GM18870 (cell line): ENCODE data around the gene ACOT7.

ENCODE experiments used
- ATAC-seq: cut with Tn5 transposase; IDR thresholded peaks from one replicate; pipeline ENCODE4 v1.9.1; 2021; ENCODE audit warnings: moderate library complexity; ENCODE audit not compliant: unreplicated experiment

The ACOT7 gene

DNA sequence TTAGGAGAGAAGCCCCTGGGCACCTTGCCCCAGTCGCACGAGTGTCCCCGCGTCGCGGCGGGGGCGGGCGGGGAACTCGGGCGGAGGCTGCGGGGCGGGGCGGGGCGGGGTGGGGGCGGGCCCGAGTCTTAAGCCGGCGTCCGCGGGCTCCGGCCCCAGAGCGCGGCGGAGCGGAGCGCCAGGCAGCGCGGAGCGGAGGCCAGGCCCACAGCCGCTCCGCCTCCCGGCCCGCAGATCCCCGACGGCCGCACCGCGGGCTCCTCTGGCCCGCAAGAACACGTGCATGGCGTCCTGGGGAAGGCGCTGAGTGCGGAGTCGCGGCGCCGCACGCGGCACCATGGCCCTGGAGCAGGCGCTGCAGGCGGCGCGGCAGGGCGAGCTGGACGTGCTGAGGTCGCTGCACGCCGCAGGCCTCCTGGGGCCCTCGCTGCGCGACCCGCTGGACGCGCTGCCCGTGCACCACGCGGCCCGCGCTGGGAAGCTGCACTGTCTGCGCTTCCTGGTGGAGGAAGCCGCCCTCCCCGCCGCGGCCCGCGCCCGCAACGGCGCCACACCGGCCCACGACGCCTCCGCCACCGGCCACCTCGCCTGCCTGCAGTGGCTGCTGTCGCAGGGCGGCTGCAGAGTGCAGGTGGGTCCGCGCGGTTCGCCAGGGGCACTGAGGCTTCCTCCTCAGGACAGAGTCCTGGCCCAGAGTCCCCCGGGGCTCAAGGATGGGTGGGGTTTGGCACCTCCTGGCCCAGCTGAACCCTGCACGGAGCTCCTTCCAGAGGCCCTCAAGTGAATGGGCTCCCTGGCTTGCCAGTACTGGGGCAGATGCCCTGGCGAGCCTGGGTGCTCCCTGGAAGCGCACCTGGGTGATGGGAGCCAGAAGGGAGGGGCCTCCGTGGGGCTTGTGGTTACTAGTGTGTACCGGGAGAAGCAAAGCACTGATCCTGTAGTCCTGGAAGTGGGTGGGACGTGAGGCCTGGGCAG lies 31.3 kb upstream of the ACOT7 start, which contains the start of gene ESPN:
ESPN (plus strand) TSS at position 158 of the 975 bp plus-strand sequence; CDS start at position 338, 180 bp downstream.
- no peak for ATAC-seq

- no peak for ATAC-seq
Measured at GRCh38 chr1:6424000-6424565, 30.5 kb upstream of the ACOT7 start.

GRCh38 chr1:6423321-6423999 lies 29.9 kb upstream of the ACOT7 start:
- ATAC-seq = no peak

GRCh38 chr1:6421266-6421665 lies 27.7 kb upstream of the ACOT7 start:
- no peak for ATAC-seq

DNA sequence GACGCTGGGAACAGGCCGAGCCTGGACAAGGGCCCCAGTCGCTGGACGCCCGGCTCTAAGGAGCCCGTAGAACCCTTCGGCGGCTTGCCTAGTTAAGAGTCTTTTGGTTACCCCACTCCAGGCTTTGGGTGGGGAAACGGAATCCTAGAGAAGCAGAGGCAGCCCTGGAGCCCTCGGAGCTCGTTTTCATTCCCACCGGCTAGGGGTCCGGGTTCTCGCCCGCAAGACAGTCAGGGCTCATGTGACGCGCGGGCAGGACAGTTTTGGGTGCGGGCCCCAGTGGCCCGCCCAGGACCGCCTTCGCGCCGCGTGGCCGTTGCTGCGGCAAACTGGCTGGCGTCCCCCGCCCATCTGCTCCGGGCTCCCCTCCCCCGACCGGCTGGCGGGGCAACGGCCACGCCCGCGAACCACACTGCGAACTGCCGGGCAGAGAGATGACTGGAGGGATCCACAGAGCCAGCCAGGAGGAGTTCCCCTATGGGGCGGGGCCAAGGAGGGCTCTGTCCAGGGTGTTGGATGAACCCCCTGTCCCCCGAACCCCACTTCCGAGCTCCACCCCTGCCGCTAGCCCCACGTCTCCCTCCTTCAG lies 27.0 kb upstream of the ACOT7 start:
- no peak for ATAC-seq

DNA sequence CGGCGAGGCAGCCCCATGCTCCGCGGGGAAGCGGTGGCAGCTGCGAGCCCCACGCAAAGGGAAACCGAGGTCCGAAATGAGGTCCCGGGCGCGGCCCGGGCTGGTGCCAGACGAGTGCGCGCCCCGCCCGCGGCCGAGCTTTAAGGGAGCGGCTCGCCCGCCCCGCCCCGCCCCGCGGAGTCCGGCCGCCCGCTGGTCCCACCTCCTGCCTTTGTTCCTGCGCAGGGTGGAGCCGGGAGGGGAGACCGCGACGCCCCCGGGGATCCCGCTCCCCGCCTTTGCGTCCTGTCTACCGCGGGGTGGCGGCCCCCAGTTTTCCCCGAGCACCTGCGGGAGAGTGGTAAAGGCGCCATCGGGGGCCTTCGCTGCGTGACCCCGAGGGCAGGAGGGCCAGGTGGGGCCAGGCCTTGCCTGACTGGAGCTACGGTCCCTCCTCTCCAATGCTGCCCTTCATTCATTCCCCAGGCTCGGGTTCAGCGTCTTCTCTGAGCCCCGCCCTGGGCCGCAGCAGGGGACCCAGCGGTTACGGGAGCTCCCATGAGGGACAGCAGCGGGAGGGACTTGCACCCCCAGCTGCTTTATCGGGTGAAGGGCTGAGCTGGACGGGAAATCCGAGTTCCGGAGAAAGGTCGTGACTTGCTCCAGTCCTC lies 26.4 kb upstream of the ACOT7 start, which contains the start of gene HES2:
HES2 (minus strand) TSS at position 116 of the 650 bp plus-strand sequence; CDS start at position 17, 99 bp downstream.
- no peak for ATAC-seq

DNA sequence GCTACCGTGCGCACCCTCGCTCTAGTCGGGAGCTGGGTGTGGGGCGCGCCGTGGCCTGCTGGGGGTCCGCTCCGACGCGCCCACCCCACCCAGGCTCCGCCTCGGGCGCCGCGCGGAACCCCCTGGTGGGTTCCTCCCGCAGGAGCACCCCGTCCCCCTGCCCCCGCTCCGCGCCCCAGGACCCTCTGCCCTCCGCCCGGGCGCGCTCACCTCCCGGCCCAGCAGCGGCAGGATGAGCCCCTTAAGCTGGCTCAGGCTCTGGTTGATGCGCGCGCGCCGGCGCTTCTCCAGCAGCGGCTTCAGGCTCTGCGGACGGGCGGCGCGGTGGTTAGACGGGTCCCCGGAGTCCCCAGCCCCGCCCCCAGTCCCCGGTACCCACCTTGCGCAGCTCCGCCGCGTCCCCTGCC lies 25.8 kb upstream of the ACOT7 start:
- ATAC-seq = no peak

- ATAC-seq = no peak
Measured at GRCh38 chr1:6418668-6419396, 25.3 kb upstream of the ACOT7 start.

DNA sequence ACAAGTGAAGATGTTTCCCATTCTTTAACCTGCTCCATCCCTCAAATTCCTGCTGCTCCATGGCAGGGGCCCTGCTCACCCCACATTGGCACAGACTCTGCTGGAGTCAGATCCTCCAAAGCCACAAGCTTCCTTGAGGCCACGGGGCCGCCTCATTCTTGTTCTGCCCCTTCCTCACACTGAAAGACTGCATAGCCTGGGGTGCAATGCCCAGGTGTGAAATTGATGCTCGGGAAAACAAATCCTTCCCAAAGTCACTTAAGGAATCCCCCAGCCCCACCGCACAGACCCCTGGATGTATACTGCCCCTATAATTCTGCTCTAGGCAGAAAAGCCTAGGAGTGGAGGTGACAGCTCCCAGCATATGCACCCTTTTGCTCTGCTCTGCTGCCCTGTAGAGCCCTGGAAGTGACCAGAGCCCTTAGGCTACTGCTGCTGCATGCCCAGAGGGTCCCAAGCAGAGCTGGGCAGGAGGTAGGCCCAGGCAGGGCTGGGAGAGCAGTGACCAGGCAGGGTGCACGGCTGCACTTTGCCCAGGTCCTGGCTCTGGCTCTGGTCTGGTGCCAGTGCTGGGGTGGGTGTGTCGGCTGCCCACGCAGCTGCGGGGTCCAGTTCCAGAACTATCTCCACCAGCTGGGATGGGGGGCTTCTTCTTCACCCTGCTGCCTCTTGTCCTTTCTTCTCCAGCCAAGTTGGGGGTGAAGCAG lies 24.5 kb upstream of the ACOT7 start:
- ATAC-seq = no peak

DNA sequence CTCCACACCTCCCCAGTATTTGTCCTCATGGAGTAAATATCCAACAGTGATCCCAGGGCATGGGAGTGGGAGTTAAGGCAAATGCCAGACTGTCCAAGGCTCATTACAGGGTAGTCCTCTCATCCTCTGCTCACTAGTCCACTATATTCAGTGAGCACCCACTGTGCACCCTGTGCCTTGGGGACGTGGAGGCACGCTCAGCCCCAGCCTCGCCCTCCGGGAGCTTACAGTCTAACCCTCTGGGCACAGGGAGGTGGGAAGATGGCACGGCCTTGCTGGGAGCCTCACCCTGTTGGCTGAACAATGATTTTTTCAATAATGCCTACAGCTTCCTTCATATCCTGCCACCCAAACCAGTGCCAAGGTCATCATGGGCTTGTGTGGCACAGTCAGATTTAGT lies 23.3 kb upstream of the ACOT7 start:
- ATAC-seq = no peak

DNA sequence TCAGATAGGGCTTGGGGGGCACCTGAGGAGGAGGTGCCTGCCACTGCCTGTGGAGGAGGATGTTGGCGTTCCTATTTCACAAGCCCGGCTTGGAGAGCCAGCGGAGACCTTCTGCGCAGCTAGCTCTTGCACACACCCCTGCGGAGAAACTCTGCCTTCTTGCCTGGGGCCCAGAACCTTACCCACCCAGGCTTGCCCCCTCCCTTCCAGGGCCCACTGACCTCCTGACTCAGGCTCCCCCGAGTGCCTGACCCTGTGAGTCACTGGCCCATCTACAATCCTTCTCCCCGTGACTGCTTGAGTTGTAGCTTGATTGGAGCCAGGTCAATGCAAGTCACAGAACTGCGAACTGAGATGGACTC lies 22.7 kb upstream of the ACOT7 start:
- ATAC-seq = no peak

DNA sequence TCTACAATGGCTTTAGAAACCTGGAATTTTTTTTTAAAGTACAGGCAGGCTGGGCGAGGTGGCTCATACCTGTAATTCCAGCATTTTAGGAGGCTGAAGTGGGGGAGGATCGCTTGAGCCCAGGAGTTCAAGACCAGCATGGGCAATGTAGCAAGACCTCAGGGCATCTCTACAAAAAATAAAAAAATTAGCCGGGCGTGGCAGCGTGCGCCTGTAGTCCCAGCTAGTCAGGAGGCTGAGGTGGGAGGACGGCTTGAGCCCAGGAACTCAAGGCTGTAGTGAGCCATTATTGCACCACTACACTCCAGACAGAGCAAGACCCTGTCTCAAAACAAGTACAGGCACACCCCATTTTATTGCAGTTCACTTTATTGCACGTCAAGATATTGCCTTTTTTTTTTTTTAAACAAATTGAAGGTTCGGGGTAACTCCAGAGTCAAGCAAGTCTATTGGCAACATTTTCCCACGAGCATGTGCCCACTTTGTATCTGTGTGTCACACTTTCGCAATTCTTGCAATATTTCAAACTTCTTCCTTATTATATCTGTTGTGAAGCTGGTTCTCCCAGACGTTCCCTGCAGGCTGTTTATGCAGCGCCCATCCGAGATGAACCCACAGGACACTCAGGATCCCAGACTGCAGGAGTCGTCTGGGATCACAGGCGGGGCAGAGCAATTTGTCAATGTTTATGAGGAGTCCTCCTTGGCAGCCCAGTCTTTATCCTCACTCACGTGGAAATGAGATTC lies 21.5 kb upstream of the ACOT7 start:
- ATAC-seq = no peak

GRCh38 chr1:6414443-6414844 lies 20.9 kb upstream of the ACOT7 start:
- ATAC-seq = no peak

GRCh38 chr1:6412896-6413295 lies 19.3 kb upstream of the ACOT7 start:
- no peak for ATAC-seq

DNA sequence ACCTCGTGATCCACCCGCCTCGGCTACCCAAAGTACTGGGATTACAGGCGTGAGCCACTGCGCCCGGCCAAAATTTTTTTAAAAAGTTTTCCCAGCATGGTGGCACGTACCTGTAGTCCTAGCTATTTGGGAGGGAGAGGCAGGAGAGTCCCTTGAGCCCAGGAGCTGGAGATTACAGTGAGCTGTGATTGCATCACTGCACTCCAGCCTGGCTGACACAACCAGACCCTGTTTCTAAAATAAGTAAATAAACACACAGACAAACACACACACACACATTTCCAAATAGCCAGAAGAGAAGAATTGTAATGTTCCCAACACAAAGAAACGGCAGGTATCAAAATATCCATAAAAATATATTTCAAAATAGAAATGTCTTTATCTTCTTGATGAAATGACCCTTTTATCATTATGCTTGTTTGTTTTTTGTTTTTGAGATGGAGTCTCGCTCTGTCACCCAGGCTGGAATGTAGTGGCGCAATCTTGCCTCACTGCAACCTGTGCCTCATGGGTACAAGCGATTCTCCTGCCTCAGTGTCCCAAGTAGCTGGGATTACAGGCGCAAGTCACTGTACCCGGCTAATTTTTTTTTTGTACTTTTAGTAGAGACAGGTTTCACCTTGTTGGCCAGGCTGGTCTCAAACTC lies 16.8 kb upstream of the ACOT7 start:
- ATAC-seq = no peak

DNA sequence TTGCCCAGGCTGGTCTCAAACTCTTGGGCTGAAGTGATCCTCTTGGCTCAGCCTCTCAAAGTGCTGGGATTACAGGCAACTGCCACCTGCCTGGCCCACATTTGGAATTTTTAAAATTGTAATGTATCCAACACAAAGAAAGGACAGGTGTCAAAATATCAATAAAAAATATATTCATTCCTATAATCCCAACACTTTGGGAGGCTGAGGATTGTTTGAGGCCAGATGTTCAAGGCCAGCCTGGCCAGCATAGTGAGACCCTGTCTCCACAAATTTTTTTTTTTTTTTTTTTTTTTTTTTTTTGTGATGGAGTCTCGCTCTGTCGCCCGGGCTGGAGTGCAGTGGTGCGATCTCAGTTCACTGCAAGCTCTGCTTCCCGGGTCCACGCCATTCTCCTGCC lies 16.2 kb upstream of the ACOT7 start:
- no peak for ATAC-seq

DNA sequence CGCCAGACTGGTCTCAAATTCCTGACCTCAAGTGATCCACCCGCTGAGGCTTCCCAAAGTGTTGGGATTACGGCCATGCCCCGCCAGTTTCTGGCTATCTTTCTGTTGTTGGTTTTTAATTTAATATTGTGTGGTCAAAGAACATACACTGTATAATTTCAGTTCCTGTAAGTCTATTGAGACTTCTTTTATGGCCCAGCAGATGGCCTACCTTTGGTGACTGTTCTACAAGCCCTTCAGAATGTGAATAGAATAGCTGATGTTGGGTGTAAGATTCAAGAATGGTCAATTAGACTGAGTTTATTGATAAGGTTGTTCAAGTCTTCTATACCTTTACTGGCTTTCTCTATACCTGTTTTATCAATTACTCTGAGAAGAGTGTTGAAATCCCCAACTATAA lies 15.5 kb upstream of the ACOT7 start:
- ATAC-seq = no peak

DNA sequence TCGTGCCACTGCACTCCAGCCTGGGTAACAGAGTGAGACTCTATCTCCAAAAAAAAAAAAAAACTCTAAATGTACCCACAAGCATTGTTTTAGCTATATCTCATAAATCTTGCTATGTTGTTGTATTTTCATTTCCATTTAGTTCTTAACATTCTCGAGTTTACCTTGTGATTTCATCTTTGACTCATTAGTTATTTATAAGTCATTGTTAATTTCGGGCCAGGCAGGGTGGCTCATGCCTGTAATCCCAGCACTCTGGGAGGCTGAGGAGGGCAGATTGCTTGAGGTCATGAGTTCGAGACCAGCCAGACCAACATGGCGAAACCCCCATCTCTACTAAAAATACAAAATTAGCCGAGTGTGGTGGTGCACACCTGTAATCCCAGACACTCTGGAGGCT lies 14.5 kb upstream of the ACOT7 start:
- ATAC-seq = no peak
